ENCODE data around the gene FGD3.

FGD3 gene

GRCh38 chr9:92974161-92974661 lies 26.9 kb downstream of the FGD3 start:
- Histone ChIP-seq H3K36me3 (ENCODE audit: insufficient read depth, low read length) (peaks cover 59% of the 10 kb centered on the region), H3K4me1 (ENCODE audit: insufficient read depth, low read length) (peaks cover 10% of the 10 kb centered on the region), H3K9me3 (ENCODE audit: insufficient read depth, low read length, severe bottlenecking) (no peaks in the 10 kb centered on the region), H3K4me3 (ENCODE audit: low read depth in 1 of 2, low read length in 2 of 2) (no peak overlapping the region), H3K27me3 (ENCODE audit: insufficient read depth, low read length, poor library complexity) (no peaks in the 10 kb centered on the region), H2AFZ (ENCODE audit: low read depth, low read length) (no peak overlapping the region), H3K9ac (ENCODE audit: low read depth, low read length) (no peak overlapping the region), H3K4me2 (ENCODE audit: insufficient read depth, low read length) (no peak overlapping the region), H3K27ac (ENCODE audit: low read length) (no peak overlapping the region), H4K20me1 (ENCODE audit: insufficient read depth, low read length) (peaks cover 49% of the 10 kb centered on the region), H3K79me2 (ENCODE audit: insufficient read depth, low read length) (peaks cover 93% of the 10 kb centered on the region)
- DNase-seq (no peak), ATAC-seq (ENCODE audit: insufficient read depth, low read depth) (no peak)
- no peak for TF ChIP-seq EZH2 (IDR thresholded peaks at IDR 0.05; ENCODE audit: borderline replicate concordance, low read depth, low read length, severe bottlenecking)
- no peak for TF ChIP-seq CTCF (IDR thresholded peaks at IDR 0.05; ENCODE audit: borderline replicate concordance, extremely low read depth, low read length, poor library complexity, severe bottlenecking)

GRCh38 chr9:92974761-92975755 lies 27.7 kb downstream of the FGD3 start:
- TF ChIP-seq EZH2 (IDR thresholded peaks at IDR 0.05; ENCODE audit: borderline replicate concordance, low read depth, low read length, severe bottlenecking) = no peak
- TF ChIP-seq CTCF (IDR thresholded peaks at IDR 0.05; ENCODE audit: borderline replicate concordance, extremely low read depth, low read length, poor library complexity, severe bottlenecking) = no peak
- Histone ChIP-seq H3K27ac (ENCODE audit: low read length) (no peak overlapping the region), H3K36me3 (ENCODE audit: insufficient read depth, low read length) (peaks cover 65% of the 10 kb centered on the region), H3K27me3 (ENCODE audit: insufficient read depth, low read length, poor library complexity) (no peaks in the 10 kb centered on the region), H3K4me2 (ENCODE audit: insufficient read depth, low read length) (no peak overlapping the region), H3K4me1 (ENCODE audit: insufficient read depth, low read length) (peaks cover 4% of the 10 kb centered on the region; the same call in 1 of the 2 replicates), H3K79me2 (ENCODE audit: insufficient read depth, low read length) (peaks cover 93% of the 10 kb centered on the region), H3K4me3 (ENCODE audit: low read depth in 1 of 2, low read length in 2 of 2) (no peak overlapping the region), H3K9me3 (ENCODE audit: insufficient read depth, low read length, severe bottlenecking) (no peaks in the 10 kb centered on the region), H2AFZ (ENCODE audit: low read depth, low read length) (no peak overlapping the region), H4K20me1 (ENCODE audit: insufficient read depth, low read length) (peaks cover 42% of the 10 kb centered on the region), H3K9ac (ENCODE audit: low read depth, low read length) (no peak overlapping the region)
- no peak for DNase-seq
- ATAC-seq (ENCODE audit: insufficient read depth, low read depth) = no peak

GRCh38 chr9:92976431-92976830 lies 29.1 kb downstream of the FGD3 start:
- Histone ChIP-seq H3K4me3 (ENCODE audit: low read depth in 1 of 2, low read length in 2 of 2) (no peak overlapping the region), H3K27ac (ENCODE audit: low read length) (no peak overlapping the region), H3K4me2 (ENCODE audit: insufficient read depth, low read length) (no peak overlapping the region), H3K9ac (ENCODE audit: low read depth, low read length) (no peak overlapping the region), H3K9me3 (ENCODE audit: insufficient read depth, low read length, severe bottlenecking) (peaks cover under 1% of the 10 kb centered on the region), H3K36me3 (ENCODE audit: insufficient read depth, low read length) (peaks cover 62% of the 10 kb centered on the region), H3K79me2 (ENCODE audit: insufficient read depth, low read length) (peaks cover 90% of the 10 kb centered on the region), H3K4me1 (ENCODE audit: insufficient read depth, low read length) (no peaks in the 10 kb centered on the region), H4K20me1 (ENCODE audit: insufficient read depth, low read length) (peaks cover 31% of the 10 kb centered on the region), H2AFZ (ENCODE audit: low read depth, low read length) (no peak overlapping the region), H3K27me3 (ENCODE audit: insufficient read depth, low read length, poor library complexity) (no peaks in the 10 kb centered on the region)
- DNase-seq = no peak
- TF ChIP-seq EZH2 (IDR thresholded peaks at IDR 0.05; ENCODE audit: borderline replicate concordance, low read depth, low read length, severe bottlenecking) (no peak), CTCF (IDR thresholded peaks at IDR 0.05; ENCODE audit: borderline replicate concordance, extremely low read depth, low read length, poor library complexity, severe bottlenecking) (no peak)
- no peak for ATAC-seq (ENCODE audit: insufficient read depth, low read depth)
